22Rv1 (cell line): Measurements from ENCODE around the gene LRMDA.

ENCODE experiments used
- CTCF ChIP-seq: fragments of 450-650 bp; IDR thresholded peaks from 2 replicates; pipeline ENCODE4 v1.5.1; 2017; ENCODE audit warnings: mild to moderate bottlenecking
- ZFX ChIP-seq: fragments of 450-650 bp; IDR thresholded peaks from 2 replicates; pipeline ENCODE4 v1.6.1; 2017; ENCODE audit warnings: antibody characterized with exemption, borderline replicate concordance

- TF ChIP-seq CTCF = no peak
- no peak for TF ChIP-seq ZFX
Measured at GRCh38 chr10:76192151-76192550, 760.7 kb downstream of the LRMDA start.
